T-helper 1 cell treated with Interleukin-12 subunit alpha and Interleukin-12 subunit beta and Interleukin-4 antibody, amounts not matched to agents 30 μg/mL and 1 μg/mL, for 36 hours (primary cell): ENCODE data around the gene TMEM100.
A peak's percentile ranks its signal among the peaks of the same experiment; 100 is the strongest.

ENCODE experiments used
- H3K27ac Mint-ChIP-seq: one replicate; pipeline ENCODE4 v1.8.0; 2021; ENCODE audit warnings: mild to moderate bottlenecking, mixed read lengths
- H3K27me3 Mint-ChIP-seq: one replicate; pipeline ENCODE4 v1.8.0; 2021; ENCODE audit warnings: low read depth, mixed read lengths
- H3K36me3 Mint-ChIP-seq: one replicate; pipeline ENCODE4 v1.8.0; 2021; ENCODE audit warnings: low read depth, mixed read lengths
- H3K4me1 Mint-ChIP-seq: one replicate; pipeline ENCODE4 v1.8.0; 2021; ENCODE audit warnings: low read depth, mixed read lengths
- H3K4me3 Mint-ChIP-seq: one replicate; pipeline ENCODE4 v1.8.0; 2021; ENCODE audit warnings: mild to moderate bottlenecking, moderate library complexity, mixed read lengths
- H3K9me3 Mint-ChIP-seq: one replicate; pipeline ENCODE4 v1.8.0; 2021; ENCODE audit warnings: mixed read lengths

The TMEM100 gene

GRCh38 chr17:55751720-55752250 lies 29.1 kb upstream of the TMEM100 start:
- Mint-ChIP-seq H3K36me3 (no peaks in the 10 kb centered on the region), H3K27ac (peak overlapping the region; percentile 58), H3K27me3 (peaks cover 26% of the 10 kb centered on the region), H3K9me3 (no peaks in the 10 kb centered on the region), H3K4me3 (peak overlapping the region; percentile 70), H3K4me1 (peaks cover 15% of the 10 kb centered on the region)

- no peaks in the 10 kb centered on the region for H3K36me3 Mint-ChIP-seq
- H3K4me3 Mint-ChIP-seq: peak within 1 kb of the TSS; percentile 70
- H3K27me3 Mint-ChIP-seq: peaks cover 33% of the 10 kb centered on the region
- H3K27ac Mint-ChIP-seq: peak within 1 kb of the TSS; percentile 58
- peaks cover 15% of the 10 kb centered on the region for H3K4me1 Mint-ChIP-seq
- H3K9me3 Mint-ChIP-seq: no peaks in the 10 kb centered on the region
These were observed 28.3 kb upstream of the TMEM100 start, which contains the start of gene PCTP for GRCh38 chr17:55750750-55751657. Gene PCTP (plus strand): TSS chr17:55751051. CDS start chr17:55751104, 53 bp downstream.

DNA sequence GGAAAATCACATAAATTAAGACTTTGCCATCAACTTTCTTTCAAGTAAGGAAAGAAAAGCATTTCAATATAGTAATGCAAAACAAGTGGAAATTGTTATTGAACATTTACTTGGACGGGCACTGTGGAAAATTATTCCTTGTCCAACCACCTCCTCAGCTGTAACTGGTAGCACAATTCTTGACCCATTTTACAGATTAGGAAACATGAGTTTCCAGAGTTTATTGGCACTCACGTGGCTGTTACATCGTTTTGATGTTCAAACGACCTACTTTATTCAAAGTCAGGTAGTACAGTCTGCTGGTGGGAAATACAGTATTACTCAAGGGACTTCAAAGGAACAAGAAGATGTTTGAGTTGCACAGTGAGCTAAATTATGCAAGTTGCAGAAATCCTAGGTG lies 27.3 kb upstream of the TMEM100 start:
- Mint-ChIP-seq H3K36me3 (no peaks in the 10 kb centered on the region), H3K27ac (no peak overlapping the region), H3K9me3 (no peaks in the 10 kb centered on the region), H3K27me3 (peaks cover 42% of the 10 kb centered on the region), H3K4me1 (peaks cover 15% of the 10 kb centered on the region), H3K4me3 (peak overlapping the region; percentile 70)

- Mint-ChIP-seq H3K9me3 (no peaks in the 10 kb centered on the region), H3K4me3 (no peak overlapping the region), H3K27ac (no peak overlapping the region), H3K36me3 (no peaks in the 10 kb centered on the region), H3K4me1 (peaks cover 15% of the 10 kb centered on the region), H3K27me3 (peaks cover 52% of the 10 kb centered on the region)
These were observed 26.2 kb upstream of the TMEM100 start for GRCh38 chr17:55748841-55749240.

DNA sequence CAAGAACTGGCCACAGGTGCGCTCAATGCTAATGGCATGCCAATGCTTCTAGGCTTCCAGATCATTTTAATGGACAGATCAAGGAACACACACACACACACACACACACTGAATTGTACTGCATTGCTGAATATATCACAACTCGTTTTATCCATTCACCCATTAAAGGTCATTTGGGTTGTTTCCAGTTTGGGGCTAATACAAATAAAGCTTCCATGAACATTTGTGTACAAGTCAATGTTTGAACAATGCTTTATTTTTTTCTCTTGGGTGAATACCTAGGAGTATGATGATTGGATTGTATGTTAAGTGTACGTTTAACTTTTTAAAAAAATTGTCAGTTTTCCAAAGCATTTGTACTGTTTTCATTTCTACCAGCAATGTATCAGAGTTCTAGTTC lies 24.5 kb upstream of the TMEM100 start:
- no peaks in the 10 kb centered on the region for H3K36me3 Mint-ChIP-seq
- H3K4me1 Mint-ChIP-seq: peaks cover 13% of the 10 kb centered on the region
- no peaks in the 10 kb centered on the region for H3K9me3 Mint-ChIP-seq
- no peak overlapping the region for H3K27ac Mint-ChIP-seq
- no peak overlapping the region for H3K4me3 Mint-ChIP-seq
- H3K27me3 Mint-ChIP-seq: peaks cover 52% of the 10 kb centered on the region

- H3K9me3 Mint-ChIP-seq: no peaks in the 10 kb centered on the region
- peaks cover 52% of the 10 kb centered on the region for H3K27me3 Mint-ChIP-seq
- no peaks in the 10 kb centered on the region for H3K36me3 Mint-ChIP-seq
- peaks cover 8% of the 10 kb centered on the region for H3K4me1 Mint-ChIP-seq
- no peak overlapping the region for H3K4me3 Mint-ChIP-seq
- H3K27ac Mint-ChIP-seq: no peak overlapping the region
These were observed 23.8 kb upstream of the TMEM100 start for GRCh38 chr17:55746466-55746865.

DNA sequence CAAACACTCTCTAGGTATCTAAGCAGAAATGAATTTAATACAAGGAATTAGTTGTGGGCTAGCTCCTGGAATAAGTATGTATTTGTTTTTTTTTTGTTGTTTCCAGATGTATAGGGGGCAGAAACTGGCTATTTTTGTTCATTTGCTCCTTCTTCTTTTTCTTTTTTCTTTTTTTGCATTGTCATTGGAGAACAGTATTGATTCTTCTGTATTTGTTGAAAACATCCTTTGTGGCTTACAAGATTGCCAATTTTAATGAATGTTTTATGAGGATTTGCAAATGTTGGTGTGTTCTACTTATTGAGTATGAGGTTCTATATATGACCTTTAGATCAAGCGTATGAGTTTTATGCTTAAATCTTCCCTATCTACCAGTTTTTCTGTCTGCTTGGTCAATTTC lies 22.6 kb upstream of the TMEM100 start:
- Mint-ChIP-seq H3K9me3 (no peaks in the 10 kb centered on the region), H3K4me3 (no peak overlapping the region), H3K4me1 (peaks cover under 1% of the 10 kb centered on the region), H3K27ac (no peak overlapping the region), H3K27me3 (peaks cover 54% of the 10 kb centered on the region), H3K36me3 (no peaks in the 10 kb centered on the region)

- Mint-ChIP-seq H3K36me3 (no peaks in the 10 kb centered on the region), H3K4me3 (no peak overlapping the region), H3K27me3 (peaks cover 40% of the 10 kb centered on the region), H3K27ac (no peak overlapping the region), H3K9me3 (no peaks in the 10 kb centered on the region), H3K4me1 (no peaks in the 10 kb centered on the region)
These were observed 20.5 kb upstream of the TMEM100 start for GRCh38 chr17:55743103-55743679.

GRCh38 chr17:55742272-55743102 lies 19.8 kb upstream of the TMEM100 start:
- no peaks in the 10 kb centered on the region for H3K4me1 Mint-ChIP-seq
- no peak overlapping the region for H3K27ac Mint-ChIP-seq
- H3K36me3 Mint-ChIP-seq: no peaks in the 10 kb centered on the region
- peaks cover 38% of the 10 kb centered on the region for H3K27me3 Mint-ChIP-seq
- H3K9me3 Mint-ChIP-seq: no peaks in the 10 kb centered on the region
- no peak overlapping the region for H3K4me3 Mint-ChIP-seq

GRCh38 chr17:55741356-55741700 lies 18.7 kb upstream of the TMEM100 start:
- H3K9me3 Mint-ChIP-seq: no peaks in the 10 kb centered on the region
- no peak overlapping the region for H3K4me3 Mint-ChIP-seq
- H3K27me3 Mint-ChIP-seq: peaks cover 29% of the 10 kb centered on the region
- no peak overlapping the region for H3K27ac Mint-ChIP-seq
- no peaks in the 10 kb centered on the region for H3K4me1 Mint-ChIP-seq
- no peaks in the 10 kb centered on the region for H3K36me3 Mint-ChIP-seq

GRCh38 chr17:55740511-55741355 lies 18.1 kb upstream of the TMEM100 start:
- H3K27me3 Mint-ChIP-seq: peaks cover 25% of the 10 kb centered on the region
- H3K27ac Mint-ChIP-seq: no peak overlapping the region
- H3K36me3 Mint-ChIP-seq: no peaks in the 10 kb centered on the region
- no peak overlapping the region for H3K4me3 Mint-ChIP-seq
- no peaks in the 10 kb centered on the region for H3K9me3 Mint-ChIP-seq
- H3K4me1 Mint-ChIP-seq: no peaks in the 10 kb centered on the region

DNA sequence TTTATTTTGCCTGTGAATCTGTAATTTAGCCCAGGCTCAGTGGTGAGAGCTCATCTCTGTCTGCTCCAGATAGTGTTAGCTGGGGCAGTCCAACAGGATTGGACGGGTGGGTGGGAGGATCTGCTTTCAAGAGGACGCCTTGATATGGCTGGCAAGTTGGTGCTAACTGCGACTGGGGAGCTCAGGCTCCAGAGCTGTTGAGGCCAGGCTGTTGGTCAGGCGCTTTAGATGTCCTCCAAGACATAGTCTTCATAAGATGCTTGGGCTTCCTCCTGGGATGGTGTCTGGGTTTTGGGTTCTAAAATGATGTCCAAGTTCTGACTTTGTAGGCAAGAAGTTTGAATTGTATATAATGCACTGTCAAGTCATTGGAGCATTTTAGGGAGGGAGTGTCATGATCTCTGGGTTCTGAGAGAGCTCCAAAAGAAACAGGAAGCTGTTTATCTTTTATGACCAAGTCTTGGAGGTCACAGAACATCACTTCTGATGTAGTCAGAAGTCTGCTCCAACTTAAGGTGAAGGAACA lies 15.4 kb upstream of the TMEM100 start:
- Mint-ChIP-seq H3K4me3 (no peak overlapping the region), H3K4me1 (peaks cover 10% of the 10 kb centered on the region), H3K9me3 (no peaks in the 10 kb centered on the region), H3K27ac (no peak overlapping the region), H3K27me3 (peaks cover 7% of the 10 kb centered on the region), H3K36me3 (no peaks in the 10 kb centered on the region)

DNA sequence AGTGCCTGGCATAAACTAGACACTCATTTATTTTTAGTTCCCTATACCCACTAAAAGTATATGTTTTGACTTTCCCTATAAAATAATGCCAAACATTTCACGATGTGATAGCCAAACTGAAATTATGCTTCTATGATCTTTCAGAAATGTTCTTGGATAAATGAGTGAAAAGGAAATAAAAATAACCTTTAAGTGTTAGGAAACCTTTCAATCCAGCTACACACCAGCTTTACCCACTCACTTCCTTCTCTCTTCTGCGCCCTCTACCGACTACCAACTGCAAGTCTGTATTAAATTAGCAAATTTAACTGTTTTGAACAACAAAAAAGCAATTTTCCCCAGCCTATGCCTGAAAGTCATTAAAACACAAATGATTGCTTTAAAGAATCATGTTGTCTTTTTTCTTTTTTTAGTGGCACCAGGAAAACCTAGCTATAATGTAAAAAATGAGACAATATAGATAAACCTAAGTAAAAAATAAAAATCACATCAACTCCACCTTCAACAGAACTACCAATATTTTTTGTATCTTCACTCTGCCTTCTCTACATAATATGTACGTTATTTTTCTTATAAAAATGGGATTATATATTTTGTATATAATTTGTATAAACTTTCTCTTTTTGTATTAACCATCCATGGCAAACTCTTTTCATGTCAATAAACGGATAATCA lies 13.2 kb upstream of the TMEM100 start:
- Mint-ChIP-seq H3K4me1 (peaks cover 10% of the 10 kb centered on the region), H3K4me3 (no peak overlapping the region), H3K36me3 (no peaks in the 10 kb centered on the region), H3K9me3 (no peaks in the 10 kb centered on the region), H3K27ac (no peak overlapping the region), H3K27me3 (peaks cover 10% of the 10 kb centered on the region)
